ENCODE data around the gene CALHM2. TPM values are rescaled to one million over a fixed set of nuclear protein-coding genes. Genes with fewer than 3 reads are reported as not detected.

CALHM2 gene
- total RNA-seq, 1 experiment from 2014 or later = 1.9 TPM

DNA sequence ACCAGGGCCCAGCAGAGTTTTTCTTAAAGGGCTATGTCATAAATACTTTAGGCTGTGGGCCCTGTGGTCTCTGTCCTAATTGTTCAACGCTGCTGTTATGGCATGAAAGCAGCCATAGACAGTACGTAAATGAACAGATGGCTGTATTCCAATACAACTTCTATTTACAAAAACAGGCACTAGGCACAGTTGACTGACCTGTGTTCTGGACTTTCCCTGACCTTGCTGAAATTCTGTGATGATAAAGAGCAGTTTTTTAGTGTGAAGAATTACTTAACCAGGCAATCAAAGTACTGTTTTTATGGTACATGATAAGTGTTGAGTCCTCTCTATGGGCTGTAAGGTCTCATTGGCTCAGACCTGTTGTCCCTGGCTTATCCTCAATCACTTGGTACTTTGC is 38.6 kb downstream of the CALHM2 start:
- DNase-seq (ENCODE audit: low spot score) (no peak), ATAC-seq (no peak)
- ChIA-PET POLR2A (no interaction called here), CTCF (interaction anchor here (0.8 kb wide), 1 partner anchor 72 kb away, joined by 3 read pairs; no protein-coding TSS in a partner anchor)
- Mint-ChIP-seq H3K27me3 (ENCODE audit: low read depth) (no peaks in the 10 kb centered on the region), H3K9me3 (no peaks in the 10 kb centered on the region), H3K4me3 (no peak overlapping the region), H3K27ac (no peak overlapping the region), H3K36me3 (peaks cover 83% of the 10 kb centered on the region), H3K4me1 (no peaks in the 10 kb centered on the region)
- TF ChIP-seq HMGA2 (CRISPR knock-in tag; IDR thresholded peaks at IDR 0.05) = no peak
- TF ChIP-seq, protein P1, sequence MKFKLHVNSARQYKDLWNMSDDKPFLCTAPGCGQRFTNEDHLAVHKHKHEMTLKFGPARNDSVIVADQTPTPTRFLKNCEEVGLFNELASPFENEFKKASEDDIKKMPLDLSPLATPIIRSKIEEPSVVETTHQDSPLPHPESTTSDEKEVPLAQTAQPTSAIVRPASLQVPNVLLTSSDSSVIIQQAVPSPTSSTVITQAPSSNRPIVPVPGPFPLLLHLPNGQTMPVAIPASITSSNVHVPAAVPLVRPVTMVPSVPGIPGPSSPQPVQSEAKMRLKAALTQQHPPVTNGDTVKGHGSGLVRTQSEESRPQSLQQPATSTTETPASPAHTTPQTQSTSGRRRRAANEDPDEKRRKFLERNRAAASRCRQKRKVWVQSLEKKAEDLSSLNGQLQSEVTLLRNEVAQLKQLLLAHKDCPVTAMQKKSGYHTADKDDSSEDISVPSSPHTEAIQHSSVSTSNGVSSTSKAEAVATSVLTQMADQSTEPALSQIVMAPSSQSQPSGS (CRISPR knock-in tag; IDR thresholded peaks at IDR 0.05; ENCODE audit: borderline replicate concordance, low read depth) = no peak

- H3K27me3 Mint-ChIP-seq (ENCODE audit: low read depth) = no peaks in the 10 kb centered on the region
- peaks cover 64% of the 10 kb centered on the region for H3K36me3 Mint-ChIP-seq
- no peak for TF ChIP-seq HMGA2 (CRISPR knock-in tag; IDR thresholded peaks at IDR 0.05)
- no peak for TF ChIP-seq NFE2L1 (CRISPR knock-in tag; IDR thresholded peaks at IDR 0.05)
- no peak for TF ChIP-seq NR3C1 (CRISPR knock-in tag; conservative IDR thresholded peaks at IDR 0.05; ENCODE audit: low read depth)
- TF ChIP-seq, protein P2, sequence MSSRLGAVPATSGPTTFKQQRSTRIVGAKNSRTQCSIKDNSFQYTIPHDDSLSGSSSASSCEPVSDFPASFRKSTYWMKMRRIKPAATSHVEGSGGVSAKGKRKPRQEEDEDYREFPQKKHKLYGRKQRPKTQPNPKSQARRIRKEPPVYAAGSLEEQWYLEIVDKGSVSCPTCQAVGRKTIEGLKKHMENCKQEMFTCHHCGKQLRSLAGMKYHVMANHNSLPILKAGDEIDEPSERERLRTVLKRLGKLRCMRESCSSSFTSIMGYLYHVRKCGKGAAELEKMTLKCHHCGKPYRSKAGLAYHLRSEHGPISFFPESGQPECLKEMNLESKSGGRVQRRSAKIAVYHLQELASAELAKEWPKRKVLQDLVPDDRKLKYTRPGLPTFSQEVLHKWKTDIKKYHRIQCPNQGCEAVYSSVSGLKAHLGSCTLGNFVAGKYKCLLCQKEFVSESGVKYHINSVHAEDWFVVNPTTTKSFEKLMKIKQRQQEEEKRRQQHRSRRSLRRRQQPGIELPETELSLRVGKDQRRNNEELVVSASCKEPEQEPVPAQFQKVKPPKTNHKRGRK (CRISPR knock-in tag; IDR thresholded peaks at IDR 0.05; ENCODE audit: borderline replicate concordance) = no peak
- no peak for TF ChIP-seq RELA (CRISPR knock-in tag; IDR thresholded peaks at IDR 0.05; ENCODE audit: borderline replicate concordance)
- TF ChIP-seq FOXJ3 (CRISPR knock-in tag; IDR thresholded peaks at IDR 0.05; ENCODE audit: borderline replicate concordance) = no peak
- no peak for TF ChIP-seq JUN (CRISPR knock-in tag; IDR thresholded peaks at IDR 0.05)
- TF ChIP-seq CREM (CRISPR knock-in tag; IDR thresholded peaks at IDR 0.05) = no peak
- TF ChIP-seq CDX4 (CRISPR knock-in tag; IDR thresholded peaks at IDR 0.05; ENCODE audit: borderline replicate concordance) = no peak
- TF ChIP-seq ZNF281 (CRISPR knock-in tag; IDR thresholded peaks at IDR 0.05) = no peak
- TF ChIP-seq ZNF423 (CRISPR knock-in tag; IDR thresholded peaks at IDR 0.05) = no peak
- TF ChIP-seq, protein P3, sequence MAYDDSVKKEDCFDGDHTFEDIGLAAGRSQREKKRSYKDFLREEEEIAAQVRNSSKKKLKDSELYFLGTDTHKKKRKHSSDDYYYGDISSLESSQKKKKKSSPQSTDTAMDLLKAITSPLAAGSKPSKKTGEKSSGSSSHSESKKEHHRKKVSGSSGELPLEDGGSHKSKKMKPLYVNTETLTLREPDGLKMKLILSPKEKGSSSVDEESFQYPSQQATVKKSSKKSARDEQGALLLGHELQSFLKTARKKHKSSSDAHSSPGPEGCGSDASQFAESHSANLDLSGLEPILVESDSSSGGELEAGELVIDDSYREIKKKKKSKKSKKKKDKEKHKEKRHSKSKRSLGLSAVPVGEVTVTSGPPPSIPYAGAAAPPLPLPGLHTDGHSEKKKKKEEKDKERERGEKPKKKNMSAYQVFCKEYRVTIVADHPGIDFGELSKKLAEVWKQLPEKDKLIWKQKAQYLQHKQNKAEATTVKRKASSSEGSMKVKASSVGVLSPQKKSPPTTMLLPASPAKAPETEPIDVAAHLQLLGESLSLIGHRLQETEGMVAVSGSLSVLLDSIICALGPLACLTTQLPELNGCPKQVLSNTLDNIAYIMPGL (CRISPR knock-in tag; IDR thresholded peaks at IDR 0.05) = no peak
- DNase-seq (ENCODE audit: low spot score) (no peak), ATAC-seq (no peak)
- no peaks in the 10 kb centered on the region for H3K9me3 Mint-ChIP-seq
- H3K4me3 Mint-ChIP-seq = peak overlapping the region; percentile 100
- ChIA-PET CTCF (no interaction called here), POLR2A (interaction anchor here (0.5 kb wide), 1 partner anchor 572 kb away, joined by 4 read pairs; no protein-coding TSS in a partner anchor)
- peaks cover 25% of the 10 kb centered on the region for H3K4me1 Mint-ChIP-seq
- peak overlapping the region; percentile 78; the same call in 1 of the 2 replicates for H3K27ac Mint-ChIP-seq
Observed at GRCh38 chr10:103397191-103397825, 54.9 kb downstream of the CALHM2 start.
